Prostate gland (tissue), 2 donors: ENCODE measurements around the gene TIGIT. TPM values are rescaled to one million over a fixed set of nuclear protein-coding genes. Genes with fewer than 3 reads are reported as not detected.

Source experiments
- DNase-seq: peaks from one replicate; pipeline ENCODE4 v3.0.0-alpha.2; 2019; ENCODE audit warnings: low spot score
- H3K27ac ChIP-seq, 2 donors: fragments of 200-600 bp; sonication (generic); 2 replicates each; pipeline ENCODE4 v1.5.1; 2017 to 2019
- H3K27me3 ChIP-seq: fragments of 200-600 bp; sonication (generic); replicated peaks from 2 replicates; pipeline ENCODE4 v1.5.1; 2019; ENCODE audit not compliant: insufficient read depth
- H3K36me3 ChIP-seq, 2 donors: fragments of 200-600 bp; sonication (generic); 1 replicate in 1 of 2; 2 replicates in 1 of 2; pipeline versions ENCODE4 v1.5.1 to v1.8.1; 2017 to 2019
- H3K4me1 ChIP-seq: fragments of 200-600 bp; sonication (generic); replicated peaks from 2 replicates; pipeline ENCODE4 v1.5.1; 2019
- H3K4me3 ChIP-seq, 2 donors: fragments of 200-600 bp; sonication (generic); 2 replicates each; pipeline ENCODE4 v1.5.1; 2017 to 2019
- H3K9me3 ChIP-seq: fragments of 200-600 bp; sonication (generic); 2 replicates; pipeline ENCODE4 v1.5.1; 2017
- CTCF ChIP-seq, 4 experiments: fragments of 200-600 bp in 2 of 4; fragments of 450-650 bp in 2 of 4; sonication (generic) in 2 of 4; IDR thresholded peaks; 1 replicate in 3 of 4; 2 replicates in 1 of 4; pipeline ENCODE4 v1.5.1; 2016 to 2019; ENCODE audit warnings: antibody characterized with exemption in 4 of 4, mild to moderate bottlenecking in 2 of 4, moderate library complexity in 2 of 4
- POLR2A ChIP-seq: fragments of 450-650 bp; IDR thresholded peaks from one replicate; pipeline ENCODE4 v1.6.1; 2016; ENCODE audit warnings: antibody characterized with exemption, mild to moderate bottlenecking
- POLR2AphosphoS5 ChIP-seq: sonication (generic); formaldehyde crosslinking; IDR thresholded peaks from one replicate; pipeline ENCODE4 v1.6.1; 2017; ENCODE audit warnings: antibody characterized with exemption
- WGBS: methylation state at CpG from one replicate; pipeline ENCODE4 v1.1.5; 2018; 5-methylcytosine and 5-hydroxymethylcytosine counted together
- intact Hi-C: fragments of 100-400 bp; cut with DNase I; formaldehyde crosslinking; loops from one replicate; pipeline ENCODE4 v1.14.2; 2022
- total RNA-seq, 2 donors: library from RNA; depleted of rRNA; stranded (reverse); fragments of >200 nt; gene quantifications; one replicate each; pipeline ENCODE4 v1.1.0, GENCODE V29; 2016

The TIGIT gene
- total RNA-seq, 2 donors from 2014 or later = 0.40 TPM; not detected in 1

GRCh38 chr3:114314282-114314681 is 20.5 kb downstream of the TIGIT start:
- H3K27ac ChIP-seq = no peak overlapping the region
- H3K36me3 ChIP-seq = no peaks in the 10 kb centered on the region
- 97% methylated on average over 2 of the region's 2 CpGs for WGBS
- no peak for DNase-seq
- intact Hi-C loops = no loop called here
- H3K9me3 ChIP-seq = no peaks in the 10 kb centered on the region
- H3K27me3 ChIP-seq = no peaks in the 10 kb centered on the region
- no peak overlapping the region for H3K4me3 ChIP-seq
- no peaks in the 10 kb centered on the region for H3K4me1 ChIP-seq
- TF ChIP-seq CTCF (IDR thresholded peaks at IDR 0.05) (no peak), POLR2A (no peak), POLR2AphosphoS5 (no peak)

GRCh38 chr3:114318295-114318694 is 24.5 kb downstream of the TIGIT start:
- H3K27me3 ChIP-seq = no peaks in the 10 kb centered on the region
- TF ChIP-seq POLR2AphosphoS5 (no peak), CTCF (IDR thresholded peaks at IDR 0.05) (no peak), POLR2A (no peak)
- no peaks in the 10 kb centered on the region for H3K4me1 ChIP-seq
- no peak overlapping the region for H3K4me3 ChIP-seq
- no peaks in the 10 kb centered on the region for H3K36me3 ChIP-seq
- H3K9me3 ChIP-seq = no peaks in the 10 kb centered on the region
- WGBS = 87% methylated on average over 5 of the region's 5 CpGs
- intact Hi-C loops = no loop called here
- no peak overlapping the region for H3K27ac ChIP-seq
- DNase-seq = no peak

DNA sequence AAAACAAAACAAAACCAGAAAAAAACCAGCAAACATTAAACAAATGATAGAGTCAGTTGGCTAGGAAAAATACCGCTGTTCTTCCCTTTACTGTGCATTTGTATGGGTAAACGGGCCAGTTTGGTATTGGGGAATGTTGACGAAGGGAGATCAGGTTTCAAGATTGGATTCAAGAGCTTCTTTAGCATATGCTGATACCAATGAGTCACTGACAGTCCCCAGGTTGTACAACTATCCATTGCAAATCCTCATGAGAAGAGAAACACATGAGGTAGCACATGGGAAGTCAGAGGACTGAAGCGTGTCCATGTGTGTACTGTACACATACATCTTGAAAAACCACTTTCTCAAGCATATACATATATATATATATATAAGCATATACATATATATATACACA is 25.6 kb downstream of the TIGIT start:
- H3K9me3 ChIP-seq = no peaks in the 10 kb centered on the region
- intact Hi-C loops = no loop called here
- no peak for TF ChIP-seq POLR2A
- no peak for TF ChIP-seq CTCF (IDR thresholded peaks at IDR 0.05)
- no peak for TF ChIP-seq POLR2AphosphoS5
- no peaks in the 10 kb centered on the region for H3K4me1 ChIP-seq
- no peak for DNase-seq
- no peaks in the 10 kb centered on the region for H3K27me3 ChIP-seq
- H3K27ac ChIP-seq = no peak overlapping the region
- 58% methylated on average over 4 of the region's 4 CpGs for WGBS
- no peaks in the 10 kb centered on the region for H3K36me3 ChIP-seq
- no peak overlapping the region for H3K4me3 ChIP-seq

GRCh38 chr3:114320246-114320645 is 26.4 kb downstream of the TIGIT start:
- WGBS = 38% methylated on average over 1 of the region's 1 CpG
- H3K36me3 ChIP-seq = no peaks in the 10 kb centered on the region
- TF ChIP-seq POLR2A (no peak), CTCF (IDR thresholded peaks at IDR 0.05) (no peak), POLR2AphosphoS5 (peak; percentile 20)
- H3K9me3 ChIP-seq = no peaks in the 10 kb centered on the region
- H3K4me3 ChIP-seq = no peak overlapping the region
- DNase-seq = no peak
- H3K27ac ChIP-seq = no peak overlapping the region
- H3K4me1 ChIP-seq = no peaks in the 10 kb centered on the region
- H3K27me3 ChIP-seq = no peaks in the 10 kb centered on the region
- intact Hi-C loops = no loop called here

GRCh38 chr3:114323546-114324254 is 29.9 kb downstream of the TIGIT start:
- intact Hi-C loops = no loop called here
- DNase-seq = no peak
- Histone ChIP-seq H3K36me3 (no peaks in the 10 kb centered on the region), H3K4me3 (no peak overlapping the region), H3K4me1 (no peaks in the 10 kb centered on the region), H3K9me3 (no peaks in the 10 kb centered on the region), H3K27ac (no peak overlapping the region), H3K27me3 (no peaks in the 10 kb centered on the region)
- no peak for TF ChIP-seq CTCF (IDR thresholded peaks at IDR 0.05)
- TF ChIP-seq POLR2A = no peak
- no peak for TF ChIP-seq POLR2AphosphoS5
- WGBS = 94% methylated on average over 3 of the region's 3 CpGs
